Upper lobe of right lung (tissue), 1 donor: ENCODE data around the gene CYLD. TPM values are rescaled to one million over a fixed set of nuclear protein-coding genes. Genes with fewer than 3 reads are reported as not detected.

ENCODE experiments used
- ATAC-seq: fragments of 200-7000 bp; cut with Tn5 transposase; one replicate; pipeline ENCODE4 v1.9.1; 2020; ENCODE audit warnings: mild to moderate bottlenecking, moderate library complexity
- DNase-seq: peaks from one replicate; pipeline ENCODE4 v3.0.0-alpha.2; 2020
- H3K27ac ChIP-seq: fragments of 200-600 bp; one replicate; pipeline ENCODE4 v1.8.0; 2022
- H3K27me3 ChIP-seq: fragments of 200-600 bp; one replicate; pipeline ENCODE4 v1.8.0; 2022; ENCODE audit warnings: mild to moderate bottlenecking
- H3K36me3 ChIP-seq: fragments of 200-600 bp; one replicate; pipeline ENCODE4 v1.8.0; 2022
- H3K4me1 ChIP-seq: fragments of 200-600 bp; one replicate; pipeline ENCODE4 v1.8.0; 2022
- H3K4me3 ChIP-seq: fragments of 200-600 bp; one replicate; pipeline ENCODE4 v1.8.0; 2022; ENCODE audit warnings: mild to moderate bottlenecking
- H3K9me3 ChIP-seq: fragments of 200-600 bp; one replicate; pipeline ENCODE4 v1.8.0; 2022
- intact Hi-C: fragments of 100-400 bp; cut with DNase I; formaldehyde crosslinking; loops from one replicate; pipeline ENCODE4 v1.11.0; 2022
- total RNA-seq: library from RNA; stranded (reverse); fragmentation: NEBNext Ultra II Directional; extraction: Animal tissue kit (Norgen Biotek cat#: 25700); gene quantifications from one replicate; pipeline ENCODE4 v1.2.1, GENCODE V29; 2021
- TF ChIP-seq, protein P1 (sequence below): fragments of 200-600 bp; IDR thresholded peaks from one replicate; pipeline ENCODE4 v1.8.0; 2022; ENCODE audit warnings: antibody characterized with exemption
- donor health status: DM: no; HTN: yes; CAD: no; lungs with severe emphysema.

Gene CYLD
- total RNA-seq, 1 donor from 2014 or later: 48.3 TPM

DNA sequence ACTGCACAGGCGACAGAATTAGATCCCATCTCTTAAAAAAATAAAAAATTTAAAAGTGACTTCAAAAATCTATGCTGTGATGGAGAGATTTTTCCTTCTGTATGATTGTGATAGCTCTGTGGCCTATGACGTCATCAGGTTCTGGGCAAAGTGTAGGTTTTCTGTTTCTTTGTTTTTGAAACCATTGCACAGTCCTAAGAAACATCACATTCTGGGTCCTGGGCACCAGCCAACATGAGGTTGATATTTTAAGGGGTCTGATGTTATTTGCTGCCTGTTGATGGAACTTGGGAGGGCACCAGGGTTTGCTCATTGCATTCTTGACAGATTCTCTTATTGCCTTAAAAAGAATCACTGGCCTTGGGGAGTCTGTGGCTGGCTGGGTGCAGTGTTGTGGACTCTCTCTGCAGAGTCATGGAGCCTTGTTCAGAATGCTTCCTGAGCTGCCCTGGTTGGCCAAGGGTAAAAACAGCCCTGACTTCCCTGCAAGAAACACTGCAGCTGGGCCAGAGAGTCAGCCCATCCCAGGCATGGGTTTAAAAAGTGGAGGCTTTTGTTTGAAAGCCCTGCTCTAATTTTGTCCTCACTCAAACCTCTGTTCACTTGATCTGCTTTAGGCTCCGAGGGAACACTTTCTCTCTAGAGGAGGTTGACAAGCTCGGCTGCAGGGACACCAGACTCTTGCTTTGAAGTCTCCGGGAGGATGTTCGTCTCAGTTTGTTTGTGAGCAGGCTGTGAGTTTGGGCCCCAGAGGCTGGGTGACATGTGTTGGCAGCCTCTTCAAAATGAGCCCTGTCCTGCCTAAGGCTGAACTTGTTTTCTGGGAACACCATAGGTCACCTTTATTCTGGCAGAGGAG lies 10.5 kb upstream of the CYLD start:
- Histone ChIP-seq H3K36me3 (no peaks in the 10 kb centered on the region), H3K4me1 (no peaks in the 10 kb centered on the region), H3K27me3 (no peaks in the 10 kb centered on the region), H3K4me3 (no peak overlapping the region), H3K27ac (no peak overlapping the region), H3K9me3 (no peaks in the 10 kb centered on the region)
- ATAC-seq (no peak), DNase-seq (no peak)
- intact Hi-C loops: no loop called here
- TF ChIP-seq, protein P1, sequence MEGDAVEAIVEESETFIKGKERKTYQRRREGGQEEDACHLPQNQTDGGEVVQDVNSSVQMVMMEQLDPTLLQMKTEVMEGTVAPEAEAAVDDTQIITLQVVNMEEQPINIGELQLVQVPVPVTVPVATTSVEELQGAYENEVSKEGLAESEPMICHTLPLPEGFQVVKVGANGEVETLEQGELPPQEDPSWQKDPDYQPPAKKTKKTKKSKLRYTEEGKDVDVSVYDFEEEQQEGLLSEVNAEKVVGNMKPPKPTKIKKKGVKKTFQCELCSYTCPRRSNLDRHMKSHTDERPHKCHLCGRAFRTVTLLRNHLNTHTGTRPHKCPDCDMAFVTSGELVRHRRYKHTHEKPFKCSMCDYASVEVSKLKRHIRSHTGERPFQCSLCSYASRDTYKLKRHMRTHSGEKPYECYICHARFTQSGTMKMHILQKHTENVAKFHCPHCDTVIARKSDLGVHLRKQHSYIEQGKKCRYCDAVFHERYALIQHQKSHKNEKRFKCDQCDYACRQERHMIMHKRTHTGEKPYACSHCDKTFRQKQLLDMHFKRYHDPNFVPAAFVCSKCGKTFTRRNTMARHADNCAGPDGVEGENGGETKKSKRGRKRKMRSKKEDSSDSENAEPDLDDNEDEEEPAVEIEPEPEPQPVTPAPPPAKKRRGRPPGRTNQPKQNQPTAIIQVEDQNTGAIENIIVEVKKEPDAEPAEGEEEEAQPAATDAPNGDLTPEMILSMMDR: no peak

DNA sequence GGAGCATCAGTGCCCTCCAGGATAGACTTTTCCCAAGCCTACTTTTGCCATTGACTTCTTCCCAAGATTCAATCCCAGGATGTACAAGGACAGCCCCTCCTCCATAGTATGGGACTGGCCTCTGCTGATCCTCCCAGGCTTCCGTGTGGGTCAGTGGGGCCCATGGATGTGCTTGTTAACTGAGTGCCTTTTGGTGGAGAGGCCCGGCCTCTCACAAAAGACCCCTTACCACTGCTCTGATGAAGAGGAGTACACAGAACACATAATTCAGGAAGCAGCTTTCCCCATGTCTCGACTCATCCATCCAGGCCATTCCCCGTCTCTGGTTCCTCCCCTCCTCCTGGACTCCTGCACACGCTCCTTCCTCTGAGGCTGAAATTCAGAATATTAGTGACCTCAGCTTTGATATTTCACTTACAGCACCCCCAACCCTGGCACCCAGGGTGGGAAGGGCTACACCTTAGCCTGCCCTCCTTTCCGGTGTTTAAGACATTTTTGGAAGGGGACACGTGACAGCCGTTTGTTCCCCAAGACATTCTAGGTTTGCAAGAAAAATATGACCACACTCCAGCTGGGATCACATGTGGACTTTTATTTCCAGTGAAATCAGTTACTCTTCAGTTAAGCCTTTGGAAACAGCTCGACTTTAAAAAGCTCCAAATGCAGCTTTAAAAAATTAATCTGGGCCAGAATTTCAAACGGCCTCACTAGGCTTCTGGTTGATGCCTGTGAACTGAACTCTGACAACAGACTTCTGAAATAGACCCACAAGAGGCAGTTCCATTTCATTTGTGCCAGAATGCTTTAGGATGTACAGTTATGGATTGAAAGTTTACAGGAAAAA lies 9.7 kb upstream of the CYLD start:
- no peak for DNase-seq
- ATAC-seq: no peak
- Histone ChIP-seq H3K27ac (no peak overlapping the region), H3K36me3 (no peaks in the 10 kb centered on the region), H3K9me3 (no peaks in the 10 kb centered on the region), H3K4me3 (no peak overlapping the region), H3K4me1 (no peaks in the 10 kb centered on the region), H3K27me3 (no peaks in the 10 kb centered on the region)
- intact Hi-C loops: no loop called here
- TF ChIP-seq, protein P1: no peak

DNA sequence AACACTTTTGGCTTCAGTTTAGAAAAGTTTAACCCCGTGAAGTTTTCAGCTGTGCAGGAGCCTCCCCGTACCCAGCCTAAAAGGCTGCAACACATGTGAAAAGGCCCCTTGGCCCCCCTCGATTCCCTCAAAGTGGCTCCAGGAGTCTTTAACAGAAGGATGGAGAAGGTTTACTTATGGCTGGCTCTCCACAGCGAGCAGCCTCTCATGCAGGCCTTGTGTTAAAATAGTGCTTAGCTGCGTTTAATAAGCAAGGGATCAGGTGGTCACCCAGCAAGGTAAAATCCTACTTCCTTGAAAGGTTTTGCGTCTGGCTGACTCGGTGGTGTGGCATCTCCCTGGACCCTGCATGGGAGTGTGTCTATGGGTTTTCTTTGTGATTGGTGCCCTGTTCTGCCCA lies 8.4 kb upstream of the CYLD start:
- no peak overlapping the region for H3K27ac ChIP-seq
- H3K9me3 ChIP-seq: no peaks in the 10 kb centered on the region
- intact Hi-C loops: no loop called here
- no peak for ATAC-seq
- TF ChIP-seq, protein P1: no peak
- H3K36me3 ChIP-seq: no peaks in the 10 kb centered on the region
- no peaks in the 10 kb centered on the region for H3K27me3 ChIP-seq
- H3K4me1 ChIP-seq: no peaks in the 10 kb centered on the region
- no peak overlapping the region for H3K4me3 ChIP-seq
- DNase-seq: no peak

DNA sequence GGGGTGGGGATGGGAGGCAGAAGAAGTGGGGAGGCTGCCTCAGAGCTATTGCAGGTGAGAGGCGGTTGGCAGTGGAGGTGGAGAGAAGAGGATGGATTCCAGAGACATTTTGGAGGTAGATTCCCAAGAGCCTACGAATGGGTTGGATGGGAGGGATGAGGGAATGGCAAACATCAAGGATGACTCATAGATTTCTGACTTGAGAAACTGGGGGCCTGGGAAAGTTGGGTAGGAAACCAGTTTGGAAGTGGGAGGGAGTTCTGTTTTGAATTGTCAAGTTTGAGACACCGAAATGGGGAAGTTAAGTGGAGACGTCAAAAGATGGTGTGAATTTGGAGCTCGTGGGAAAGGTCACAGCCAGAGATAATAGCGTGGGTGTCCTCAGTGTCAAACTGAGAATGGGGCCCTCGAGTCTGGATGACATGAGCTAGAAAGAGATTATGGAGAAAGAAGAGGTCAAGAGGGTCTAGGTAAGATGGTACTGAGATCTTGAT lies 6.2 kb upstream of the CYLD start:
- no peak overlapping the region for H3K27ac ChIP-seq
- DNase-seq (no peak), ATAC-seq (peak; percentile 57)
- H3K4me3 ChIP-seq: no peak overlapping the region
- H3K27me3 ChIP-seq: no peaks in the 10 kb centered on the region
- intact Hi-C loops: no loop called here
- no peaks in the 10 kb centered on the region for H3K9me3 ChIP-seq
- TF ChIP-seq, protein P1: no peak
- H3K36me3 ChIP-seq: no peaks in the 10 kb centered on the region
- H3K4me1 ChIP-seq: no peaks in the 10 kb centered on the region

DNA sequence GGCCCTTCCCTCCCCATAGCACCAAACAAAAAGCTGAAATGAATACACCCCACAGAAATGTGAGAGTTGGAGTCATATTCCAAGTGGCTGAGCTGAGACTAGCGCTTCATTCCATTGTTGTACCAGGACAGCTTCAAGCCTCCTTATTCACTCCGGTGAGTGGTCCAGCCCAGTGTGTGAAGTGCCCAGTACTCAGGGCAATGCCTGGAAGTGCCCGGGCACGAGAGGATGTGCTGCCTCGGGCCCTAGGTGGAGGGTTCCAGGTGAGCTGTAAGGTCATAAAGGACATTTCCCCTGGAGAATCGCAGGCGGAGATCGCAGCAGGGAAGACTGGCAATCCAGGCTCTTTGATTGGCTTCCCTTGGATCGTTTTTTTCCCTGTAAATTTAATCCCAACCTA lies 5.4 kb upstream of the CYLD start:
- H3K27me3 ChIP-seq: no peaks in the 10 kb centered on the region
- H3K27ac ChIP-seq: no peak overlapping the region
- H3K4me1 ChIP-seq: peaks cover 4% of the 10 kb centered on the region
- no peak overlapping the region for H3K4me3 ChIP-seq
- no peaks in the 10 kb centered on the region for H3K9me3 ChIP-seq
- TF ChIP-seq, protein P1: no peak
- ATAC-seq (peak; percentile 82), DNase-seq (peak; percentile 68)
- intact Hi-C loops: no loop called here
- H3K36me3 ChIP-seq: no peaks in the 10 kb centered on the region
